Stimulated activated CD8-positive, alpha-beta memory T cell treated with anti-CD3 and anti-CD28 coated beads, Interleukin-7, amount 100 ng/mL, for 4 hours (primary cell): ENCODE measurements around the gene CHST11.
"Not testable (repeated sequence)": the region's sequence is repeated elsewhere in the genome, so short reads cannot be mapped to it uniquely, and the experiment has no call there.

Experiments
- DNase-seq, 2 donors: peaks; one replicate each; pipeline ENCODE4 v3.0.0-alpha.2; 2020; ENCODE audit warnings: low read depth in 2 of 2

Gene CHST11

GRCh38 chr12:104740668-104741067 is 283.9 kb downstream of the CHST11 start:
- no peak for DNase-seq

- DNase-seq, result no peak
Observed at GRCh38 chr12:104741077-104741476, 284.3 kb downstream of the CHST11 start.

- no peak for DNase-seq
Observed at GRCh38 chr12:104741497-104742367, 285.0 kb downstream of the CHST11 start.

GRCh38 chr12:104742551-104743201 is 285.9 kb downstream of the CHST11 start:
- DNase-seq, result no peak

- no peak for DNase-seq
Observed at GRCh38 chr12:104743202-104743580, 286.4 kb downstream of the CHST11 start.

DNA sequence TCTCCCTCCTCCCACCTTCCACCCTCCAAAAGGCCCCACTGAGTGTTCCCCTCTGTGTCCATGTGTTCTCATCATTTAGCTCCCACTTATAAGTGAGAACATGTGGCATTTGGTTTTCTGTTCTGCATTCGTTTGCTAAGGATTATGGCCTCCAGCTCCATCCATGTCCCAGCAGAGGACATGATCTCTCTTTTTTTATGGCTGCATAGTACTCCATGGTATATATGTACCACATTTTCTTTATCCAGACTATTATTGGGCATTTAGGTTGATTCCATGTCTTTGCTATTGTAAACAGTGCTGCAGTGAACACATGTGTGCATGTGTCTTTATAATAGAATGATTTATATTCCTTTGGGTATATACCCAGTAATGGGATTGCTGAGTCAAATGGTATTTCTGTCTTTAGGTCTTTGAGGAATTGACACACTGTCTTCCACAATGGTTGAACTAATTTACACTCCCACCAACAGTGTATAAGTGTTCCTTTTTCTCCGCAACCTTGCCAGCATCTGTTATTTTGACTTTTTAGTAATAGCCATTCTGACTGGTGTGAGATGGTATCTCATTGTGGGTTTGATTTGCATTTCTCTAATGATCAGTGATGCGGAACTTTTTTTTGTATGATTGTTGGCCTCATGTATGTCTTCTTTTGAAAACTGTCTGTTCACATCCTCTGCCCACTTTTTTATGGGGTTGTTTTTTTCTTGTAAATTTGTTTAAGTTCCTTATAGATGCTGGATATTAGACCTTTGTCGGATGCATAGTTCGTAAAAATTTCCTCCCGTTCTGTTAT is 287.2 kb downstream of the CHST11 start:
- DNase-seq, result not testable (repeated sequence)

DNA sequence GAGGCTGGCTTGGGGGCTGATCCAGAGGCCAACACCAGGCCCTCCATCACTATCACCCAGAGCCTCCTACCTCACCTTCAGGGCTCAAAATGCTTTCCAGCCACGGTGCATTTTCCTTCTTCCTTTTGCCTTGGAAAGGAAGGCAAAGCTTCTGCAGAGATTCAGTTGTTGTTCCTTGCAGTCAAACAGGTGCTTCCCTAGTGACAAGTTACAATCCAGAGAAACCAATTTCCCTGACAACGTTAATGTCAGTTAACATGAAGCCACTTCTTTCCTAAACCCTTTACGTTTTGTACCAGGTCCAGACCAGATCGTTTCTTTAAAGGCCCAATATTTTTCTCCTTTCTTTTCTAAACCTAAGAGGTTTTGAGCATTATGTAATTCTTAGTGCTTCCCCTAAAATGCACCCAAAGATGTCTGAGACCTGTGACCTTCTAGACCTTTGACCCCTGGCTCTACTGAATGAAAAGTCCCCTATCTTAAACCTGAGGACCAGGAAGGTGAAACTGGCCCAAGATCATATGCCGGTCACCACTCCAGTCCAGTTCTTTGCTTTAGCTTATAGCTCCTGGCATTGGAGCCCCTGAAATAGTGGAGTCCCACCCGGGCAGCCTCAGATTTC is 289.8 kb downstream of the CHST11 start:
- DNase-seq, result no peak

GRCh38 chr12:104747330-104747729 is 290.6 kb downstream of the CHST11 start:
- no peak for DNase-seq

GRCh38 chr12:104747955-104748354 is 291.2 kb downstream of the CHST11 start:
- no peak for DNase-seq

DNA sequence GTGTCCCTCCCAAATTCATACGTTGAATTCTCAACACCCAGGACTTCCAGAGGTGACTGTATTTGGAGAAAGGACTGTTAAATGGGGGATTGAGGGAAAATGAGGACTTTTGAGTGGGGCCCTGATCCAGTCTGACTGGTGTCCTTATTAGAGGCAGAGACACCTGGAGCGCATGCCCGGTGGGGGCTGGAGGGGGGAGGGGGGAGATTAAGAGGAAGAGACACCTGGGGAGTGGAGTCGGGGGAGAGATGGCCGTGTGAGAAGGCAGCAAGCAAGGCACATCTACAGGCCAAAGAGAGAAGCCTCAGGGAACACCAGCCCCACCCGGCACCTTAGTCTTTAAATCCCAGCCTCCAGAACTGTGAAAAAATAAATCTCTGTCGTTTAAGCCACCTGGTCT is 291.6 kb downstream of the CHST11 start:
- DNase-seq, result no peak

DNA sequence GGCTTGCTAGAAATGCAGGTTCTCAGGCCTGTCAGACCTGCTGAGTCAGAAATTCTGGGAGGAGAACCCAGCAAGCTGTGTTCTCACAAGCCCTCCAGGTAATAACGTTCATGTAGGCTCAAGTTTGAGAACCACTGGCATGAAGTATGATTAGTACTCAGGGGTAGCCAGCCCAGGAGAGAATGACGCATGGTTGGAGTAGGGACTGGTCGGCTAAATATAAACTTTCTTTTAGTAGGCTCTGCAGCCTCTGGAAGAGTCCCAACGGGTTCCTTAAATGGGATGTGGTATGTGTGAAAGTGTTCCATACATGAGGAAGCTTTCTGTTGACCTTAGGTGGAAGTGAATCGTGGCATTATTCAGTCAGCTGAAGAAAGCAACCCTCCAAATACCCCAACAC is 292.0 kb downstream of the CHST11 start:
- no peak for DNase-seq

DNA sequence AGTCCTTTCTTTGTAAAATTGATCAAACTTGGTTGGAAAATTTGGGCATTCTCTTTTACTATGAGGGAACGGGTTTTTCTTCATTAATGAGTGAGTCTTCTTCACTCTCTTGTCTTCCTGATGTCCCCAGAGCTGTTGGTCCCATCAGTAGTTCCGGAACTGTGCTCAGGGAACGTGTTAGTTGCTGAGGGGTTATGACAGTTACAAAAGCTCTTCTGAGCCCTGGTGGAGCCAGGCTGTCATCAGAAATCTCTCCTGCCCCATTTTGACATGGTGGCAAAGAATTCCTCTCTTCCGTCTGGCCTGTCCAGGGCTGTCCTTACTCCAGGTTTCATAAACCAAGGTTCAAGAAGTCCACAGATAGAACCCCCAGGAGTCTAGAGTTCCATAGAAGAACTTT is 292.8 kb downstream of the CHST11 start:
- DNase-seq, result no peak

DNA sequence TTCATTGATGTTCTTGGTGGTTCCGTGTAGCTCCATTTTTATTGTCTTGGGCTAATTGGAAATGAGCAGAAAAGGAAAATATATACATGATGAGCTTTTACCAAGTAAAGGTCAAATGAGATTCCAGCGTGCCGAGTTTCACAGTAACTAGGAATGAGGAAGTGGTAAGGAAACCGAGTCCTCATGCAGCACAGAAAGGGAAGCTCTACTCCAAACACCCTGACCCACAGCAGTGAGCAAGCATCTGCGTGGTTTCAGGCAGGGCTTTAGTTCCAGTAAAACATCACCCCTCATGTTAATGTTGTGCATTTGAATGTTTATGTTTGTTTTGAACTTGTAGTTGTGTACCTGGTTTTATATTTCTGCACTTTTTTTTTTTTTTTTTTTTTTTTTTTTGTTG is 293.3 kb downstream of the CHST11 start:
- DNase-seq, result no peak

DNA sequence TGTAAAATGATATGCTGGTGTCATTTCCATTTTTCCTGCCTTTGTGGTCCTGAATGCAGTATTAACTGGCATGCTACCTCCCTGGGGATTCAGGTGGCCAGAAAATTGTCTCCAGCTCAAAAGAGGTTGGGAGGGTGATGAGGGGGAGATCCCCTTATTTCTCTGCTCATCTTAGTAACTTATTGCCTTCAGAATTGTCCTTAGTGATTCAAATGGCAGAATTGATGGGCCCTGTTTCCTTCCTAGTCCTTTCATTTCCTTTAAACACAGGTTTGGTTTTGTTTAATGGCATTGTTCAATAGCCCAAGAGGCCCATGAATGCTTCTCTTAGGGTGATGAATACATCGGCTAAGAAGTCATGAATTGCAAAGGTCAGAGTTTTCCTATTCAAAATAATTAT is 294.4 kb downstream of the CHST11 start:
- no peak for DNase-seq

GRCh38 chr12:104751594-104751993 is 294.8 kb downstream of the CHST11 start:
- DNase-seq, result no peak

DNA sequence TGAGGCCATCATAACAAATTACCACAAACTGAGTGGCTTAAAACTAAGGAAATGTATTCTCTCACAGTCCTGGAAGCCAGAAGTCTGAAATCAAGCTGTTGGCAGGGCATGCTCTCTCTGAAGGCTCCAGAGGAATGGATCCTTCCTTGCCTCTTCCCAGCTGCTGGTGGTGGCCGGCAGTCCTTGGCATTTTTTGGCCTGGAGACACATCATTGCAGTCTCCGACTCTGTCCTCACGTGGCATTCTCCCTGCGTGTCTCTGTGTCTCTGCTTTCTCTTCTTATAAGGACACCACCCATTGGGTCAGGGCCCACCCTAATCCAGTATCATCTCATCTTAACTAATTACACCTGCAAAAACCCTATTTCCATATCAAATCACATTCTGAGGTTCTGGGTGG is 295.3 kb downstream of the CHST11 start:
- DNase-seq, result no peak

DNA sequence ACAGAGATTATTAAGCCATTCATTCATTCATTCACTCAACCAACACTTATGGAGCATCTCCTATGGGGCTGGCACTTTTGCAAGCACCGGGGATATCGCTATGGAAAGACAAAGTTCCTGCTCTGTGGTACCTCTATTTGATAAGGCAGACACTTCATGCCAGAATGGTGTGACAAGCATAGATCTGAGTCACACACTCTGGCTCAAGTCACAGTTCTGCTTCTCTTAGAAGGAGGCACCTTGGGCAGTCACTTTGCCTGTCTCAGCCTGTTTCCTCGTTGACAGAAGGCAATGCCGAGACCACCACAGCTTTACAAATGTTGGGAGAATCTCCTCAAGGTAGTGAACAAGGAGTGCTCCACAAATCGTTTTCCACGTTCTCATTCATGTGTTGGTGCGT is 296.1 kb downstream of the CHST11 start:
- no peak for DNase-seq

DNA sequence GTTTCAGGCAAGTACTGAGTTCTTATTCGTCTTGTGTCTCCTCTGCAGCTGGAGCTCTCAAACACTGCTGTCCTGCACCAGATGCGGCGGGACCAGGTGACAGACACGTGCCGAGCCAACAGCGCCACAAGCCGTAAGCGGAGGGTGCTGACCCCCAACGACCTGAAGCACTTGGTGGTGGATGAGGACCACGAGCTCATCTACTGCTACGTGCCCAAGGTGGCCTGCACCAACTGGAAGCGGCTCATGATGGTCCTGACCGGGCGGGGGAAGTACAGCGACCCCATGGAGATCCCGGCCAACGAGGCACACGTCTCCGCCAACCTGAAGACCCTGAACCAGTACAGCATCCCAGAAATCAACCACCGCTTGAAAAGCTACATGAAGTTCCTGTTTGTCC is 300.2 kb downstream of the CHST11 start:
- DNase-seq, result no peak

- DNase-seq, result no peak
Observed at GRCh38 chr12:104758771-104759170, 302.0 kb downstream of the CHST11 start.

DNA sequence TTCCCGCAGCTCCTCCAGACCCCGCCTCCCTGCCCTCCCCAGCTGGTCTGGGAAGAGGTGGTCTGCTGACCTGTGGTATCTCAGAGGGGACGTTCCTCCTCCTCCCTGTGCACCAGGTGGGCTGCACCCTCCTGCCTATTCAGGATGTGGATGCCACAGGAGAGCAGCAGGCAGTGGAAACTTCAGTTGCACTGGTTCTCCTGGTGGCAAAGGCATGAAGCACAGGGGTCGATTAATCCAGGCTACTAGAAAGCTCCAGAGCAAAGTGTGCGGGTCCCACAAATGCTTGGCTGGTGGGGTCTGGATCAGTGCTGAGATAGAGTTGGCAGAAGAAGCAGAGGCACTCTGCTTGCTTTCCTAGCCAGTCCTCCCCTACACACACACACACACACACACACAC is 304.3 kb downstream of the CHST11 start:
- no peak for DNase-seq

DNA sequence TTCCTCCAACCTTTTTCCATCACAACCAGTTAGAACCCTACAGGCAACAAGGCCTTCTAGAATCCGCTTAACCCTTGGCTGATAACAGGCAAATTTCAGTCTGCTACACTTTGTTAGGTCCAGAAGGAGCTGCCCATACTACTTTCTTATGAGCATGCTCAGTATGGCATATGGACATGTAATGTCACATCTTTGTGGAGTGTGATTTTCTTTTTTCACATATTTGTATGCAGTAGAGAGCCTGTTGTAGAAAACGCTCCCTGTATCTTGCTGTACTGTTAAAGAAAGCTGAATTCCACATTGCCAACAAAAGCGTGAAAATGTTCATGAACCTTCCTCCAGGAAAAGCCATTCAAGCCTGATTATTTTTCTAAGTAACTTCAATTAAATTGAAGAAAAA is 304.9 kb downstream of the CHST11 start:
- no peak for DNase-seq

GRCh38 chr12:104763168-104763805 is 306.5 kb downstream of the CHST11 start:
- no peak for DNase-seq
